NT2/D1 (cell line): ENCODE data around the gene THBD.

Source experiments
- DNase-seq: peaks from one replicate; pipeline ENCODE4 v3.0.0-alpha.2; 2011; ENCODE audit warnings: low read depth, low spot score
- H3K27me3 ChIP-seq: 2 replicates; pipeline ENCODE4 v1.6.0; 2011; ENCODE audit warnings: mild to moderate bottlenecking; ENCODE audit not compliant: insufficient read length, insufficient read depth
- H3K36me3 ChIP-seq: 2 replicates; pipeline ENCODE4 v1.6.1; 2011; ENCODE audit warnings: mild to moderate bottlenecking, low read length, mixed read lengths; ENCODE audit not compliant: insufficient read depth, insufficient read length
- H3K4me1 ChIP-seq: 2 replicates; pipeline ENCODE4 v1.5.1; 2011; ENCODE audit not compliant: insufficient read depth, insufficient read length
- H3K4me3 ChIP-seq: 2 replicates; pipeline ENCODE4 v1.5.1; 2011; ENCODE audit warnings: low read depth; ENCODE audit not compliant: insufficient read length
- H3K9ac ChIP-seq: 2 replicates; pipeline ENCODE4 v1.6.0; 2011; ENCODE audit warnings: low read depth; ENCODE audit not compliant: insufficient read length
- H3K9me3 ChIP-seq: 2 replicates; pipeline ENCODE4 v1.5.1; 2011; ENCODE audit warnings: mild to moderate bottlenecking, low read length; ENCODE audit not compliant: insufficient read depth
- SUZ12 ChIP-seq: IDR thresholded peaks from 2 replicates; pipeline ENCODE4 v1.6.1; 2011; ENCODE audit not compliant: insufficient read length, insufficient read depth; ENCODE audit errors: extremely low read depth
- YY1 ChIP-seq: IDR thresholded peaks from 2 replicates; pipeline ENCODE4 v1.6.1; 2011; ENCODE audit not compliant: insufficient read length, insufficient read depth
- ZNF274 ChIP-seq: IDR thresholded peaks from 2 replicates; pipeline ENCODE4 v1.6.1; 2011; ENCODE audit warnings: mild to moderate bottlenecking, low read depth, low read length

THBD gene

GRCh38 chr20:23003881-23004460 is 45.5 kb downstream of the THBD start:
- Histone ChIP-seq H3K4me1 (no peaks in the 10 kb centered on the region), H3K4me3 (no peak overlapping the region), H3K36me3 (no peaks in the 10 kb centered on the region), H3K27me3 (no peaks in the 10 kb centered on the region), H3K9ac (no peak overlapping the region), H3K9me3 (no peaks in the 10 kb centered on the region)
- no peak for DNase-seq
- TF ChIP-seq SUZ12 (no peak), ZNF274 (no peak), YY1 (no peak)

GRCh38 chr20:23003077-23003635 is 46.3 kb downstream of the THBD start:
- no peaks in the 10 kb centered on the region for H3K27me3 ChIP-seq

GRCh38 chr20:23002276-23002675 is 47.2 kb downstream of the THBD start:
- TF ChIP-seq ZNF274 (no peak), YY1 (no peak)
- H3K4me1 ChIP-seq, result no peaks in the 10 kb centered on the region
- H3K27me3 ChIP-seq, result no peaks in the 10 kb centered on the region
- no peaks in the 10 kb centered on the region for H3K36me3 ChIP-seq
- H3K4me3 ChIP-seq, result no peak overlapping the region
- no peak overlapping the region for H3K9ac ChIP-seq
- no peak for DNase-seq
- H3K9me3 ChIP-seq, result no peaks in the 10 kb centered on the region

More at GRCh38 chr20:23003077-23003635, 46.3 kb downstream of the THBD start:
- H3K4me1 ChIP-seq, result no peaks in the 10 kb centered on the region
- DNase-seq, result no peak
- H3K4me3 ChIP-seq, result no peak overlapping the region
- TF ChIP-seq YY1, result no peak
- TF ChIP-seq ZNF274, result no peak
- no peak for TF ChIP-seq SUZ12
- no peaks in the 10 kb centered on the region for H3K36me3 ChIP-seq
- H3K9me3 ChIP-seq, result no peaks in the 10 kb centered on the region
- H3K9ac ChIP-seq, result no peak overlapping the region

- Histone ChIP-seq H3K36me3 (no peaks in the 10 kb centered on the region), H3K9me3 (no peaks in the 10 kb centered on the region), H3K9ac (no peak overlapping the region), H3K4me1 (no peaks in the 10 kb centered on the region), H3K4me3 (no peak overlapping the region), H3K27me3 (no peaks in the 10 kb centered on the region)
- no peak for DNase-seq
- TF ChIP-seq YY1, result no peak
- TF ChIP-seq ZNF274, result no peak
- TF ChIP-seq SUZ12, result no peak
Observed at GRCh38 chr20:23000232-23000947, 49.1 kb downstream of the THBD start.

GRCh38 chr20:22999756-23000155 is 49.7 kb downstream of the THBD start:
- TF ChIP-seq SUZ12 (no peak), YY1 (no peak), ZNF274 (no peak)
- no peak overlapping the region for H3K9ac ChIP-seq
- no peak for DNase-seq
- no peak overlapping the region for H3K4me3 ChIP-seq
- no peaks in the 10 kb centered on the region for H3K36me3 ChIP-seq
- no peaks in the 10 kb centered on the region for H3K9me3 ChIP-seq
- H3K4me1 ChIP-seq, result no peaks in the 10 kb centered on the region
- H3K27me3 ChIP-seq, result no peaks in the 10 kb centered on the region

GRCh38 chr20:22998476-22998875 is 51.0 kb downstream of the THBD start:
- Histone ChIP-seq H3K4me1 (no peaks in the 10 kb centered on the region), H3K36me3 (no peaks in the 10 kb centered on the region), H3K9ac (no peak overlapping the region), H3K9me3 (peaks cover 8% of the 10 kb centered on the region; the same call in 1 of the 2 replicates), H3K4me3 (no peak overlapping the region), H3K27me3 (no peaks in the 10 kb centered on the region)
- DNase-seq, result no peak
- TF ChIP-seq YY1, result no peak
- TF ChIP-seq ZNF274, result no peak
- no peak for TF ChIP-seq SUZ12

GRCh38 chr20:22995923-22996322 is 53.5 kb downstream of the THBD start:
- Histone ChIP-seq H3K9ac (no peak overlapping the region), H3K4me3 (no peak overlapping the region), H3K27me3 (no peaks in the 10 kb centered on the region), H3K4me1 (no peaks in the 10 kb centered on the region), H3K36me3 (no peaks in the 10 kb centered on the region), H3K9me3 (peaks cover 12% of the 10 kb centered on the region; the same call in 1 of the 2 replicates)
- TF ChIP-seq SUZ12, result no peak
- TF ChIP-seq ZNF274, result no peak
- no peak for TF ChIP-seq YY1
- no peak for DNase-seq
